ENCODE data around the gene PROX2. TPM values are rescaled to one million over a fixed set of nuclear protein-coding genes. Genes with fewer than 3 reads are reported as not detected.

PROX2 gene
- total RNA-seq, 1 donor from 2014 or later, result 0.08 TPM

DNA sequence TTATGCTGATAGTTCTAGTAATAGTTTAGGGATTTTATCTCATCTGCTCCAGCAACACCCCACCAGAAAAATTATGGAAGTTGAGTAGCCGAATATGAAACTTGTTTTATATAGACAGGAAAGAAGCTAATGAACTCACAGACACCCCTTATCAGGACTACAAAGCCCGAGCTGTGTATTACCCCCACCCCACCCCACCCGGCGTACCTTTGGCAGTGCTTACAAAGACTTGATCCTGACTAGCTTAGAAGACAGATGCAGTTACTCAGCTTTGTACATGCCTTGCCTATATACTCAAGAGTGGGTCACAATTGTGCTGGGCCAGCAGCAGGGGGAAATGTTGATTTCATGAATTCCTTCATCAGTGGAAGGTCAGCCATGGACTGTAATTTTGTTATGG, 22.4 kb downstream of the PROX2 start:
- no peak for DNase-seq (ENCODE audit: low spot score)
- Mint-ChIP-seq H3K9me3 (ENCODE audit: unreplicated experiment) (no peaks in the 10 kb centered on the region), H3K4me1 (ENCODE audit: unreplicated experiment) (peaks cover 2% of the 10 kb centered on the region), H3K27me3 (ENCODE audit: unreplicated experiment) (no peaks in the 10 kb centered on the region), H3K4me3 (ENCODE audit: unreplicated experiment) (no peak overlapping the region), H3K36me3 (ENCODE audit: low read depth, unreplicated experiment) (no peaks in the 10 kb centered on the region), H3K27ac (ENCODE audit: unreplicated experiment) (no peak overlapping the region)
- TF ChIP-seq, protein P1, sequence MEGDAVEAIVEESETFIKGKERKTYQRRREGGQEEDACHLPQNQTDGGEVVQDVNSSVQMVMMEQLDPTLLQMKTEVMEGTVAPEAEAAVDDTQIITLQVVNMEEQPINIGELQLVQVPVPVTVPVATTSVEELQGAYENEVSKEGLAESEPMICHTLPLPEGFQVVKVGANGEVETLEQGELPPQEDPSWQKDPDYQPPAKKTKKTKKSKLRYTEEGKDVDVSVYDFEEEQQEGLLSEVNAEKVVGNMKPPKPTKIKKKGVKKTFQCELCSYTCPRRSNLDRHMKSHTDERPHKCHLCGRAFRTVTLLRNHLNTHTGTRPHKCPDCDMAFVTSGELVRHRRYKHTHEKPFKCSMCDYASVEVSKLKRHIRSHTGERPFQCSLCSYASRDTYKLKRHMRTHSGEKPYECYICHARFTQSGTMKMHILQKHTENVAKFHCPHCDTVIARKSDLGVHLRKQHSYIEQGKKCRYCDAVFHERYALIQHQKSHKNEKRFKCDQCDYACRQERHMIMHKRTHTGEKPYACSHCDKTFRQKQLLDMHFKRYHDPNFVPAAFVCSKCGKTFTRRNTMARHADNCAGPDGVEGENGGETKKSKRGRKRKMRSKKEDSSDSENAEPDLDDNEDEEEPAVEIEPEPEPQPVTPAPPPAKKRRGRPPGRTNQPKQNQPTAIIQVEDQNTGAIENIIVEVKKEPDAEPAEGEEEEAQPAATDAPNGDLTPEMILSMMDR (IDR thresholded peaks at IDR 0.05; ENCODE audit: unreplicated experiment), result no peak

DNA sequence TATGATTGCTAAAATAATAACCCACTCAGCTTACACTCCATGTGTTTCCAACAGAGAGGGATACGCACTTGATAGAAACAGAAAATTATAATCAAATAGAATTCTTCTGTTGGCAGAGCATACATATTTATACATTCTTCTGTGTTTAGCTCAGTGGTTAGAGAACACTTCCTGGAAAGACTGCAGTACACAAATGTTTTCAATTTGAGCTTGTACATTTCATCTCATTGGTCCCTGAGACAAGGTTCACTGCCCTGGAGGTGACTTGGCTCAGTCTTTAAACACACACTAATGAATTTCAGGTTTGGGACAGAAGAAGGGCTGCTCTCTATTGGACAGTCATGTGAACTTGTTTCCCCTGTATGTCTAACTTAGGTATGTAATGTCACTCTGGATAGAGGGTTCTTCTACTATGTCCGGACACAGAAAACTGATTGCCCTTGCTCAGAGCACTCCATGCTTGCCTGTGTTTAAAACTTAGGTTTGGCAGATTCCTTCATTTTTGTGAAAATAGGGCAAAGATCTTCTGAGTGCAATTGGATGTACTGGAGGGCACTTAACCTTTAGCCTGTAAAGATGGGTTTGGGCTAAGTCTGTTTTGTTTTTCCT, 22.9 kb downstream of the PROX2 start:
- TF ChIP-seq, protein P1 (IDR thresholded peaks at IDR 0.05; ENCODE audit: unreplicated experiment), result no peak
- Mint-ChIP-seq H3K4me1 (ENCODE audit: unreplicated experiment) (peaks cover 2% of the 10 kb centered on the region), H3K4me3 (ENCODE audit: unreplicated experiment) (no peak overlapping the region), H3K9me3 (ENCODE audit: unreplicated experiment) (no peaks in the 10 kb centered on the region), H3K36me3 (ENCODE audit: low read depth, unreplicated experiment) (no peaks in the 10 kb centered on the region), H3K27me3 (ENCODE audit: unreplicated experiment) (no peaks in the 10 kb centered on the region), H3K27ac (ENCODE audit: unreplicated experiment) (no peak overlapping the region)
- DNase-seq (ENCODE audit: low spot score), result no peak

DNA sequence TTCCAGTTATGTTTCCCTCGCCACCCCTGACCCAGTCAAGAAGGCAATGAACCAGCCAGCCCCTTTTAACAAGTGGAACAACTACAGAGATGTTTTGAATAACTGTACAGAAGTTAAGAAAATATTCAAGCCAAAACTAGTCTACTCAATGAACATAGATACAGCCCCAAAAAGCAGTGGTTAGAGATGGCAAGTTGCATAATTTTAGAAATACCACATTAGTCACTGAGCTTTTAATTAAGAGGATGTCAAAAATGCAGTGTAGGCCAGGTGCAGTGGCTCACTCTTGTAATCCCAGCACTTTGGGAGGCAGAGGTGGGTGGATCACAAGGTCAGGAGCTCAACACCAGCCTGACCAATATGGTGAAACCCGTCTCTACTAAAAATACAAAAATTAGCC, 27.2 kb downstream of the PROX2 start:
- no peaks in the 10 kb centered on the region for H3K4me1 Mint-ChIP-seq (ENCODE audit: unreplicated experiment)
- no peak for DNase-seq (ENCODE audit: low spot score)

DNA sequence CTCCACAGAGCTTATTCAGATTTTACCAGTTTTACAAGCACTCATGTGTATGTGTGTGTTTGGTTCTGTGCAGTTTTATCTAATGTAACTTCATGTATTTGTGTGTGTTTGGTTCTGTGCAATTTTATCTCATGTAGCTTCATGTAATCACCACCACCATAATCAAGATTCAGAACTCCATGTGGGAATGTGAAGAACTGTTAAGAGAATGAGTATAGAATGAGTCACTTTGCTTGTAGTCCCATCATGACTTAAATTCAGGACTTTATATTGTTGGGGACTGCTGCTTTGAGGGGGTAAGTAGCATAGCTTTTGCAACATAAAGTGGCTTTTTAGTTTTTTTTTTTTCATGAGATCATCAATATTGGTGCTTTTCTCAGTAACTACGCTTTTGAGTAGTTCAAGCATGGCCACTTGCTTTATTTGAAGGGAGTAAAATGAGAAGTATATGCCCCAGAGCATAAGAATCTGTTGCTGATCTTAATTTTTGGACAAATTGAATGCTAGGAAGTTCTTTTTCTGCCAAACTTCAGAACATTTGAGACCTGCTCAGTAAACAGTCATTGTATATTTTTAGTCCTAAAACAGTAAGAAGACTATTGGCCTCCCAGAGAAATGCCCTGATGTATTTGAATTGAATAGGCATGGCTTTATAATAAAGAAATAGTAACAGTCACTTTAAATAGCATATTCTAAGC, 28.8 kb downstream of the PROX2 start:
- Mint-ChIP-seq H3K36me3 (ENCODE audit: low read depth, unreplicated experiment) (no peaks in the 10 kb centered on the region), H3K4me1 (ENCODE audit: unreplicated experiment) (no peaks in the 10 kb centered on the region), H3K27me3 (ENCODE audit: unreplicated experiment) (no peaks in the 10 kb centered on the region), H3K4me3 (ENCODE audit: unreplicated experiment) (no peak overlapping the region), H3K9me3 (ENCODE audit: unreplicated experiment) (no peaks in the 10 kb centered on the region), H3K27ac (ENCODE audit: unreplicated experiment) (no peak overlapping the region)
- DNase-seq (ENCODE audit: low spot score), result no peak
- TF ChIP-seq, protein P1 (IDR thresholded peaks at IDR 0.05; ENCODE audit: unreplicated experiment), result no peak

More for the DNA sequence above, 27.2 kb downstream of the PROX2 start:
- TF ChIP-seq, protein P1 (IDR thresholded peaks at IDR 0.05; ENCODE audit: unreplicated experiment), result no peak
- Mint-ChIP-seq H3K4me3 (ENCODE audit: unreplicated experiment) (no peak overlapping the region), H3K9me3 (ENCODE audit: unreplicated experiment) (no peaks in the 10 kb centered on the region), H3K27me3 (ENCODE audit: unreplicated experiment) (no peaks in the 10 kb centered on the region), H3K27ac (ENCODE audit: unreplicated experiment) (no peak overlapping the region), H3K36me3 (ENCODE audit: low read depth, unreplicated experiment) (no peaks in the 10 kb centered on the region)

DNA sequence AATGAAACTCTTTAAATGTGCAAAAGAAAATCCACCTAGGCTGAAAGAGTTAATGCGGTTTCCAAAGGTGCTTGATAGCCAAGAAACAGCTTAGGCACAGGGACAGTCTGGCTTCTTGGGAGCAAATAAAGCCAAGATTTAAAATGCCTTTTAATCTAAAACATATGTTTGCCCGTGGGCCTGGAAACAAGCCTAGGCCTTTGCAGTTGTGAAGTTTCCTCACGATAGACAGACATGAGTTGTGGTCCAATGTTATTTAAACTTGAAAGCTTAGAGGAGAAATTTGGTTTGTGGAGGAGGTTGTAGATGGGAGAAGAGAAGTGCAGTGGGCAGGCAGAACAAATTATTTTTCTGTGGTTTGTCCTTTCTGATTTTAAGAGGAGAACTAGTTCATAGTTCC, 29.8 kb downstream of the PROX2 start:
- H3K4me3 Mint-ChIP-seq (ENCODE audit: unreplicated experiment), result no peak overlapping the region
- DNase-seq (ENCODE audit: low spot score), result no peak
- H3K9me3 Mint-ChIP-seq (ENCODE audit: unreplicated experiment), result no peaks in the 10 kb centered on the region
- H3K36me3 Mint-ChIP-seq (ENCODE audit: low read depth, unreplicated experiment), result no peaks in the 10 kb centered on the region
- TF ChIP-seq, protein P1 (IDR thresholded peaks at IDR 0.05; ENCODE audit: unreplicated experiment), result no peak
- H3K27ac Mint-ChIP-seq (ENCODE audit: unreplicated experiment), result no peak overlapping the region
- H3K27me3 Mint-ChIP-seq (ENCODE audit: unreplicated experiment), result no peaks in the 10 kb centered on the region
- H3K4me1 Mint-ChIP-seq (ENCODE audit: unreplicated experiment), result no peaks in the 10 kb centered on the region

All from endothelial cell (in vitro differentiated cells).